AG04450 (cell line): ENCODE results near the gene RNF17. TPM values are rescaled to one million over a fixed set of nuclear protein-coding genes. Genes with fewer than 3 reads are reported as not detected.

Experiments used
- CTCF ChIA-PET: fragments of 300-600, 350-600 bp; formaldehyde crosslinking; extraction: SDS; loops from one replicate; lab custom pipeline; 2022; ENCODE audit warnings: antibody characterized with exemption, inconsistent platforms; lab: Charles Lee
- POLR2A ChIA-PET: fragments of 350-600 bp; formaldehyde crosslinking; extraction: SDS; loops from one replicate; lab custom pipeline; 2021; ENCODE audit warnings: antibody characterized with exemption, inconsistent platforms; lab: Yijun Ruan, JAX
- DNase-seq: peaks from one replicate; pipeline ENCODE4 v3.0.0-alpha.2; 2011; ENCODE audit warnings: low read depth, low spot score
- H3K27ac ChIP-seq: one replicate; pipeline ENCODE4 v1.5.1; 2012; ENCODE audit warnings: low read depth, low read length, control low read depth
- H3K27me3 ChIP-seq: one replicate; pipeline ENCODE4 v1.6.0; 2012; ENCODE audit warnings: low read length; ENCODE audit not compliant: control insufficient read depth, insufficient read depth
- H3K4me3 ChIP-seq: 2 replicates; pipeline ENCODE4 v1.5.1; 2011; ENCODE audit warnings: mild to moderate bottlenecking, low read depth, low read length, control low read depth
- H3K9me3 ChIP-seq: 2 replicates; pipeline ENCODE4 v1.5.1; 2012; ENCODE audit warnings: low read length; ENCODE audit not compliant: control insufficient read depth, insufficient read depth
- CTCF ChIP-seq: IDR thresholded peaks from 2 replicates; pipeline ENCODE4 v1.5.1; 2011; ENCODE audit warnings: low read depth, low read length, control low read depth, inconsistent platforms
- polyA plus RNA-seq: library from polyadenylated mRNA; depleted of rRNA; stranded (reverse); fragments of >200 nt; gene quantifications from 2 replicates; pipeline ENCODE4 v1.2.3, GENCODE V29; 2011

The RNF17 gene
- polyA plus RNA-seq, 1 experiment = 0.05 TPM

- ChIA-PET POLR2A (no interaction called here), CTCF (no interaction called here)
- Histone ChIP-seq H3K27ac (no peak overlapping the region), H3K9me3 (no peaks in the 10 kb centered on the region; the same call in 1 of the 2 replicates), H3K4me3 (no peak overlapping the region), H3K27me3 (no peaks in the 10 kb centered on the region)
- no peak for DNase-seq
- no peak for TF ChIP-seq CTCF
Measured at GRCh38 chr13:24894277-24894971, 130.5 kb downstream of the RNF17 start.

GRCh38 chr13:24894972-24895300 is 131.0 kb downstream of the RNF17 start:
- no peak for TF ChIP-seq CTCF
- no peaks in the 10 kb centered on the region; the same call in 1 of the 2 replicates for H3K9me3 ChIP-seq
- H3K27me3 ChIP-seq = no peaks in the 10 kb centered on the region
- ChIA-PET POLR2A (no interaction called here), CTCF (no interaction called here)
- H3K27ac ChIP-seq = no peak overlapping the region
- no peak for DNase-seq
- no peak overlapping the region for H3K4me3 ChIP-seq

GRCh38 chr13:24896061-24896460 is 132.1 kb downstream of the RNF17 start:
- CTCF ChIA-PET = no interaction called here
- H3K27me3 ChIP-seq = no peaks in the 10 kb centered on the region
- TF ChIP-seq CTCF = no peak
- H3K9me3 ChIP-seq = no peaks in the 10 kb centered on the region; the same call in 1 of the 2 replicates
- POLR2A ChIA-PET = no interaction called here
- no peak for DNase-seq
- no peak overlapping the region for H3K27ac ChIP-seq
- no peak overlapping the region for H3K4me3 ChIP-seq

- H3K4me3 ChIP-seq = no peak overlapping the region
- no peak for DNase-seq
- no peak for TF ChIP-seq CTCF
- H3K27me3 ChIP-seq = no peaks in the 10 kb centered on the region
- ChIA-PET POLR2A (no interaction called here), CTCF (interaction anchor here (0.9 kb wide), 1 partner anchor 71 kb away, joined by 4 read pairs; no protein-coding TSS in a partner anchor)
- H3K27ac ChIP-seq = no peak overlapping the region
- no peaks in the 10 kb centered on the region; the same call in 1 of the 2 replicates for H3K9me3 ChIP-seq
Measured at GRCh38 chr13:24897293-24897692, 133.3 kb downstream of the RNF17 start.

GRCh38 chr13:24899601-24900000 is 135.6 kb downstream of the RNF17 start:
- Histone ChIP-seq H3K27ac (no peak overlapping the region), H3K9me3 (no peaks in the 10 kb centered on the region; the same call in 1 of the 2 replicates), H3K4me3 (no peak overlapping the region), H3K27me3 (no peaks in the 10 kb centered on the region)
- ChIA-PET POLR2A (no interaction called here), CTCF (no interaction called here)
- DNase-seq = no peak
- no peak for TF ChIP-seq CTCF
